ENCODE data around the gene SPR.

GRCh38 chr2:72917138-72917876, 30.1 kb downstream of the SPR start, which contains the start of gene EMX1:
- TF ChIP-seq ZNF777 (CRISPR knock-in tag; IDR thresholded peaks at IDR 0.05) (no peak), POLR2A (IDR thresholded peaks at IDR 0.05; ENCODE audit: insufficient read depth in 1 of 2, low read depth in 2 of 2, low read length in 2 of 2) (no peak), MAZ (IDR thresholded peaks at IDR 0.05; ENCODE audit: borderline replicate concordance, low read depth, low read length) (peak; percentile 73; the same call in 1 of the 2 replicates), MAZ (CRISPR knock-in tag; IDR thresholded peaks at IDR 0.05; ENCODE audit: low read depth) (0 out of 2 replicates have a peak, but pooled peaks have one; percentile 17), EZH2 (conservative IDR thresholded peaks at IDR 0.05; ENCODE audit: low read depth, low read length) (0 out of 2 replicates have a peak, but pooled peaks have one; percentile 28)
